GM21515 (cell line): ENCODE data around the gene FOLR3.
"Not testable (repeated sequence)": the region's sequence is repeated elsewhere in the genome, so short reads cannot be mapped to it uniquely, and the experiment has no call there.

ENCODE experiments used
- ATAC-seq: cut with Tn5 transposase; IDR thresholded peaks from one replicate; pipeline ENCODE4 v1.9.1; 2021; ENCODE audit not compliant: unreplicated experiment

FOLR3 gene

GRCh38 chr11:72160319-72160718 is 24.8 kb downstream of the FOLR3 start:
- ATAC-seq: no peak

- no peak for ATAC-seq
Measured at GRCh38 chr11:72162891-72163492, 27.5 kb downstream of the FOLR3 start.

- ATAC-seq: not testable (repeated sequence)
Measured at GRCh38 chr11:72164187-72164586, 28.7 kb downstream of the FOLR3 start.

- ATAC-seq: not testable (repeated sequence)
Measured at GRCh38 chr11:72169046-72169555, 33.6 kb downstream of the FOLR3 start.

GRCh38 chr11:72169754-72170153 is 34.2 kb downstream of the FOLR3 start:
- not testable (repeated sequence) for ATAC-seq

- not testable (repeated sequence) for ATAC-seq
Measured at GRCh38 chr11:72172043-72172442, 36.5 kb downstream of the FOLR3 start.

- no peak for ATAC-seq
Measured at GRCh38 chr11:72173291-72173690, 37.8 kb downstream of the FOLR3 start.

GRCh38 chr11:72174302-72175070 is 39.0 kb downstream of the FOLR3 start:
- ATAC-seq: no peak

- no peak for ATAC-seq
Measured at GRCh38 chr11:72177656-72178055, 42.1 kb downstream of the FOLR3 start.

GRCh38 chr11:72179049-72179803 is 43.7 kb downstream of the FOLR3 start:
- ATAC-seq: no peak

GRCh38 chr11:72179804-72180396 is 44.4 kb downstream of the FOLR3 start:
- ATAC-seq: no peak

- ATAC-seq: not testable (repeated sequence)
Measured at GRCh38 chr11:72180892-72181552, 45.5 kb downstream of the FOLR3 start.

GRCh38 chr11:72181553-72181958 is 46.0 kb downstream of the FOLR3 start:
- not testable (repeated sequence) for ATAC-seq

- ATAC-seq: no peak
Measured at GRCh38 chr11:72188267-72188666, 52.7 kb downstream of the FOLR3 start.
